IMR-90 (cell line): ENCODE results near the gene EEF1G. TPM values are rescaled to one million over a fixed set of nuclear protein-coding genes. Genes with fewer than 3 reads are reported as not detected.

Source experiments
- ATAC-seq: fragments of 200-7000 bp; cut with Tn5 transposase; 2 replicates; pipeline ENCODE4 v1.9.1; 2020; ENCODE audit warnings: low read depth, mild to moderate bottlenecking, moderate library complexity
- BruUV-seq: library from RNA; stranded (reverse); fragments of 400-500 nt; replicated peaks from 2 replicates; lab custom pipeline; 2021; lab: Mats Ljungman, UMichigan
- CTCF ChIA-PET: fragments of 300-600 bp; formaldehyde crosslinking; extraction: SDS; loops from one replicate; lab custom pipeline; 2021; ENCODE audit warnings: antibody characterized with exemption; lab: Yijun Ruan, JAX
- POLR2A ChIA-PET: fragments of 300-600 bp; sonication (Branson Sonifier 250); formaldehyde crosslinking; loops from one replicate; lab custom pipeline; 2022; ENCODE audit warnings: antibody characterized with exemption; ENCODE audit not compliant: unreplicated experiment; lab: Charles Lee
- DNase-seq: peaks from one replicate; pipeline ENCODE4 v3.0.0; 2013
- H2AFZ ChIP-seq: replicated peaks from 2 replicates; pipeline ENCODE3; 2013; ENCODE audit warnings: low read length, mild to moderate bottlenecking; ENCODE audit not compliant: poor library complexity
- H2AK5ac ChIP-seq: 2 replicates; pipeline ENCODE4 v1.6.1; 2013; ENCODE audit warnings: low read depth, low read length, inconsistent platforms
- H2AK9ac ChIP-seq: replicated peaks from 2 replicates; pipeline ENCODE3; 2013; ENCODE audit warnings: mild to moderate bottlenecking, low read depth, low read length, moderate library complexity; ENCODE audit not compliant: poor library complexity
- H2BK120ac ChIP-seq: 2 replicates; pipeline ENCODE4 v1.6.1; 2013; ENCODE audit warnings: low read depth, low read length, inconsistent platforms
- H2BK15ac ChIP-seq: 3 replicates; pipeline ENCODE4 v1.6.1; 2013; ENCODE audit warnings: low read depth, low read length, inconsistent platforms
- H2BK20ac ChIP-seq: 2 replicates; pipeline ENCODE4 v1.6.1; 2013; ENCODE audit warnings: low read depth, mild to moderate bottlenecking, inconsistent platforms, low read length, moderate library complexity
- H2BK5ac ChIP-seq: 2 replicates; pipeline ENCODE4 v1.6.1; 2013; ENCODE audit warnings: mild to moderate bottlenecking, low read depth, low read length, inconsistent platforms; ENCODE audit not compliant: poor library complexity, severe bottlenecking
- H3K14ac ChIP-seq: replicated peaks from 2 replicates; pipeline ENCODE4 v1.6.1; 2013; ENCODE audit warnings: low read depth, low read length, inconsistent platforms
- H3K18ac ChIP-seq: 2 replicates; pipeline ENCODE4 v1.6.1; 2013; ENCODE audit warnings: low read depth, low read length, control low read depth
- H3K23ac ChIP-seq: 2 replicates; pipeline ENCODE4 v1.6.1; 2013; ENCODE audit warnings: low read depth, low read length, inconsistent platforms
- H3K27ac ChIP-seq: 2 replicates; pipeline ENCODE4 v1.5.1; 2013; ENCODE audit warnings: mild to moderate bottlenecking, control low read depth, low read length; ENCODE audit not compliant: insufficient read depth
- H3K27me3 ChIP-seq: 2 replicates; pipeline ENCODE4 v1.6.1; 2013; ENCODE audit warnings: low read length; ENCODE audit not compliant: control insufficient read depth, insufficient read depth
- H3K36me3 ChIP-seq: 2 replicates; pipeline ENCODE4 v1.6.1; 2013; ENCODE audit warnings: low read length, mixed read lengths; ENCODE audit not compliant: control insufficient read depth, insufficient read depth
- H3K4ac ChIP-seq: 2 replicates; pipeline ENCODE4 v1.6.1; 2013; ENCODE audit warnings: low read depth, low read length, inconsistent platforms
- H3K4me1 ChIP-seq: 2 replicates; pipeline ENCODE4 v1.6.1; 2013; ENCODE audit warnings: low read length, mixed read lengths; ENCODE audit not compliant: control insufficient read depth, insufficient read depth
- H3K4me2 ChIP-seq: 2 replicates; pipeline ENCODE4 v1.6.1; 2013; ENCODE audit warnings: low read depth, mild to moderate bottlenecking, control low read depth, low read length, moderate library complexity
- H3K4me3 ChIP-seq: 2 replicates; pipeline ENCODE4 v1.5.1; 2013; ENCODE audit warnings: low read depth, mild to moderate bottlenecking, control low read depth, low read length, moderate library complexity; ENCODE audit not compliant: insufficient read depth
- H3K56ac ChIP-seq: 2 replicates; pipeline ENCODE4 v1.6.1; 2013; ENCODE audit warnings: low read length, inconsistent platforms; ENCODE audit not compliant: insufficient read depth; ENCODE audit errors: extremely low read depth
- H3K79me1 ChIP-seq, 2 experiments: 2 replicates each; pipeline ENCODE4 v1.6.1; 2013; ENCODE audit warnings: low read length in 2 of 2, inconsistent platforms in 1 of 2, low read depth in 1 of 2
- H3K9ac ChIP-seq: 2 replicates; pipeline ENCODE4 v1.6.1; 2013; ENCODE audit warnings: low read depth, low read length, control low read depth
- H3K9me1 ChIP-seq: 2 replicates; pipeline ENCODE4 v1.6.1; 2013; ENCODE audit warnings: low read length, inconsistent platforms; ENCODE audit not compliant: insufficient read depth
- H3K9me3 ChIP-seq: 2 replicates; pipeline ENCODE4 v1.6.1; 2013; ENCODE audit warnings: low read length; ENCODE audit not compliant: control insufficient read depth, insufficient read depth
- H4K20me1 ChIP-seq: 2 replicates; pipeline ENCODE4 v1.6.1; 2013; ENCODE audit warnings: low read length, inconsistent platforms; ENCODE audit not compliant: insufficient read depth
- H4K5ac ChIP-seq: 2 replicates; pipeline ENCODE4 v1.6.1; 2013; ENCODE audit warnings: mild to moderate bottlenecking, low read depth, low read length, control low read depth
- H4K8ac ChIP-seq, 2 experiments: 2 replicates each; pipeline ENCODE4 v1.6.1; 2013; ENCODE audit warnings: low read depth in 2 of 2, low read length in 2 of 2, control low read depth in 1 of 2, inconsistent platforms in 1 of 2
- H4K91ac ChIP-seq: 2 replicates; pipeline ENCODE4 v1.6.1; 2013; ENCODE audit warnings: low read depth, low read length, inconsistent platforms; ENCODE audit not compliant: insufficient read depth
- BHLHE40 ChIP-seq: fragments of 150-350 bp; IDR thresholded peaks from 2 replicates; pipeline ENCODE4 v1.6.1; 2016; ENCODE audit warnings: mild to moderate bottlenecking, low read depth, low read length
- CEBPB ChIP-seq: IDR thresholded peaks from 2 replicates; pipeline ENCODE4 v1.6.1; 2012; ENCODE audit warnings: low read depth, low read length, improper control_type of control experiment
- CHD1 ChIP-seq: IDR thresholded peaks from 2 replicates; pipeline ENCODE4 v1.6.1; 2012; ENCODE audit warnings: low read depth, low read length, improper control_type of control experiment
- CTCF ChIP-seq: conservative IDR thresholded peaks from 2 replicates; pipeline ENCODE4 v1.5.1; 2012; ENCODE audit warnings: mild to moderate bottlenecking, low read depth, low read length, improper control_type of control experiment
- ELK1 ChIP-seq: fragments of 150-350 bp; IDR thresholded peaks from 2 replicates; pipeline ENCODE4 v1.6.1; 2016; ENCODE audit warnings: low read depth, mild to moderate bottlenecking, low read length, moderate library complexity, borderline replicate concordance
- FOS ChIP-seq: fragments of 150-350 bp; IDR thresholded peaks from 2 replicates; pipeline ENCODE4 v1.6.1; 2016; ENCODE audit warnings: low read depth, low read length
- MAFK ChIP-seq: IDR thresholded peaks from 2 replicates; pipeline ENCODE4 v1.6.1; 2012; ENCODE audit warnings: low read depth, low read length, improper control_type of control experiment
- MXI1 ChIP-seq: IDR thresholded peaks from 2 replicates; pipeline ENCODE4 v1.6.1; 2012; ENCODE audit warnings: low read depth, mild to moderate bottlenecking, low read length, moderate library complexity, borderline replicate concordance
- POLR2A ChIP-seq: IDR thresholded peaks from 2 replicates; pipeline ENCODE4 v1.6.1; 2012; ENCODE audit warnings: mild to moderate bottlenecking, low read depth, low read length
- SMC3 ChIP-seq: fragments of 150-350 bp; IDR thresholded peaks from 2 replicates; pipeline ENCODE4 v1.6.1; 2016; ENCODE audit warnings: low read depth, mild to moderate bottlenecking, antibody characterized with exemption, low read length, moderate library complexity
- WGBS, 2 experiments: methylation state at CpG; one replicate each; pipeline versions ENCODE4 v1.1.5 to v1.1.7; 2013; ENCODE audit warnings: missing lambda C conversion rate in 2 of 2; ENCODE audit not compliant: insufficient read length in 1 of 2; ENCODE audit errors: extremely low coverage in 2 of 2; 5-methylcytosine and 5-hydroxymethylcytosine counted together
- dilution Hi-C: fragments of 300-500 bp; cut with HindIII; formaldehyde crosslinking; loops from one replicate; pipeline ENCODE4 v1.14.3; 2018; ENCODE audit warnings: low sequenced_read_pairs; ENCODE audit not compliant: unreplicated experiment
- in situ Hi-C: fragments of 300-500 bp; cut with MboI; formaldehyde crosslinking; loops from 3 replicates; pipeline ENCODE4 v1.14.3; 2019; ENCODE audit warnings: low sequenced_read_pairs, inconsistent platforms, mixed read lengths
- intact Hi-C: fragments of 100-400 bp; cut with micrococcal nuclease; formaldehyde crosslinking; loops from 2 replicates; pipeline ENCODE4 v1.10.0; 2022
- polyA plus RNA-seq, 3 experiments: library from polyadenylated mRNA; depleted of rRNA; stranded (reverse); fragments of >200 nt; gene quantifications; 2 replicates each; pipeline ENCODE4 v1.2.3, GENCODE V29; 2012; ENCODE audit warnings: low replicate concordance in 1 of 3
- total RNA-seq: library from RNA; depleted of rRNA; stranded (reverse); fragments of >200 nt; gene quantifications from 2 replicates; pipeline ENCODE4 v1.2.3, GENCODE V29; 2012

EEF1G gene
- total and polyA plus RNA-seq, 2 of the 4 experiments (the other 2 are of a cell fraction): 1,684 to 1,857 TPM

GRCh38 chr11:62599069-62599696 is 25.5 kb upstream of the EEF1G start (continued):
- TF ChIP-seq MXI1 (peak; percentile 54; the same call in 1 of the 2 replicates), SMC3 (no peak)

GRCh38 chr11:62595124-62595523 is 21.4 kb upstream of the EEF1G start:
- Histone ChIP-seq H3K9me3 (no peaks in the 10 kb centered on the region), H2BK120ac (no peak overlapping the region), H3K4me1 (peaks cover 10% of the 10 kb centered on the region), H3K36me3 (peaks cover 55% of the 10 kb centered on the region), H3K56ac (no peak overlapping the region), H3K9me1 (no peaks in the 10 kb centered on the region), H4K8ac (no peak overlapping the region), H2BK20ac (no peak overlapping the region), H3K27me3 (no peaks in the 10 kb centered on the region), H3K4ac (no peak overlapping the region), H2BK15ac (no peak overlapping the region), H3K14ac (no peak overlapping the region), H3K4me2 (no peak overlapping the region), H2AK5ac (no peak overlapping the region), H4K20me1 (peaks cover 19% of the 10 kb centered on the region; the same call in 1 of the 2 replicates), H2AFZ (no peak overlapping the region), H3K23ac (no peak overlapping the region), H2BK5ac (no peak overlapping the region), H4K91ac (no peak overlapping the region), H3K18ac (no peak overlapping the region), H4K5ac (no peak overlapping the region), H2AK9ac (no peak overlapping the region), H3K9ac (no peak overlapping the region), H3K27ac (no peak overlapping the region), H3K4me3 (no peak overlapping the region), H3K79me1 (peaks cover 29 to 52% of the 10 kb centered on the region in 2 experiments)
- BruUV-seq: no TSS peak
- ChIA-PET CTCF (no interaction called here), POLR2A (interaction anchor here (0.5 kb wide), 1 partner anchor 150 kb away, joined by 3 read pairs; no protein-coding TSS in a partner anchor)
- WGBS, 2 experiments: 92% methylated on average over 2 of the region's 8 CpGs; no CpG with 5 or more reads in 1 of the 2 experiments
- no peak for DNase-seq
- no peak for ATAC-seq
- dilution Hi-C loops (no loop called here), intact Hi-C loops (loop anchor here (10.0 kb wide), 1 partner anchor 100 kb away; no protein-coding TSS in a partner anchor), in situ Hi-C loops (no loop called here)
- no peak for TF ChIP-seq CHD1
- TF ChIP-seq BHLHE40: no peak
- no peak for TF ChIP-seq MXI1
- TF ChIP-seq ELK1: no peak
- no peak for TF ChIP-seq CEBPB
- TF ChIP-seq FOS: no peak
- no peak for TF ChIP-seq MAFK
- no peak for TF ChIP-seq CTCF
- TF ChIP-seq POLR2A: no peak
